GM19395 (cell line): ENCODE data around the gene CDCA4.

Experiments
- ATAC-seq: cut with Tn5 transposase; IDR thresholded peaks from one replicate; pipeline ENCODE4 v1.9.1; 2021; ENCODE audit warnings: mild to moderate bottlenecking, moderate library complexity; ENCODE audit not compliant: unreplicated experiment

Gene CDCA4

DNA sequence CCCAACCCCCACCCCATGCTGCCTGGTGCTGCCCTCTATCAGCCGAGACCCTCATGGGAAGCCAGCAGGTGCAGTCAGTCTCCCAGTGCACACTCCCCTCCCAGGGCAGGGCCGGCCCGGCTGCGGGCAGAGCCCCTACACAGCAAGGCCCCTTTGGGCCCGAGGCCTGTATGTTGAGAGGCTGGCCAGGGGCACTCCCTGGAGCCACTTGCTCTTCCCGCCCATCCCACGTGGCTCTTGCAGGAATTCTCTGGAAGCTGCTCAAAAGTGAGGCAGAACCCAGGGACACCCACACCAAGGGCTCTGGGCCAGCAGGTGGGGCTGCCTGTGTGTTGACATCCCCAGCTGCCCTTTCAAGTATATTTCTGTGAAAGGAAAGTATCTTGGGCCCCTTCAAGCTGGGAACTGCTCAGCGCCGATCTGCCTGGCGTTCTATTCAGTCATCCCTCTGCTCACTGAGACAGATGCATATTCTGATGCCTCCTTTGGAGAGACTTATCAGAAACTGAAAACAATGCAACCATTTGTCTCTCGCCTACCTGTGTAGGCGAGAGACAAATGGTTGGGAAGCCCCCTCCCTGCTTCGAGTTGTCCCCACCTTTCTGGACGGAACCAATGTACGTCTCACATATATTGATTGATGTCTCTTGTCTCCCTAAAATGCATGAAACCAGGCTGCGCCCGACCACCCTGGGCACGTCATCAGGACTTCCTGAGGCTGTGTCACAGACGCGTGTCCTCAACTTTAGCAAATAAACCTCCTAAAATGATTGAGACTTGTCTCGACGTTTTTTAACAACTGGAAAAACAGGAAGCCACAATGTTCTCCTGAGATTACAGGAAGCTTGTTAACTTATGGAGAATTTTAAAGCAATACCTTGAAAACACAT is 38.4 kb upstream of the CDCA4 start:
- ATAC-seq = no peak

DNA sequence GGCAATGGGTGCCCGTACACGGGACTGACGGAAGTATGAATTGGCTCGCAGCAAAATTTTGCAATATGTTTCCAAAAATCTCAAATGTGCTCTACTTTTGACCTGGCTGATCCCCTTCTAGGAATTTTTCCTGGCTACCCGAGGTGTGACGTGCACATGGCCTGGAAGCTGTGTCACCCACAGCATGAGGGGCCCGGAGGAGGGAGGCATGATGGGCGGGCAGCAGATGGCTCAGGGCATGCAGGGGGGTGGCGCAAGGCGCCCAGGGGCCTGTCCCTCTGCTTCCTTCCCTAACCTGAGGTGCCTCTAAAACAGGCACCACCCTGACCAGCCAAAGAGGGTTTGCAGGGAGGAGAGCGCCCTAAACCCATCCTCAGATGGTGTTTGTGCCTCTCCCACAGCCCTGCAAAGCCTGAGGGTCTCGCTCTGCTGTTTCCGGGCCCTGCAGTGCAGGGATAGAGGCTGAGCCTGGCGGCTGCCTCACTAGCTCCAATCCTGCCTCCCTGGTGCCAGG is 37.7 kb upstream of the CDCA4 start:
- no peak for ATAC-seq

DNA sequence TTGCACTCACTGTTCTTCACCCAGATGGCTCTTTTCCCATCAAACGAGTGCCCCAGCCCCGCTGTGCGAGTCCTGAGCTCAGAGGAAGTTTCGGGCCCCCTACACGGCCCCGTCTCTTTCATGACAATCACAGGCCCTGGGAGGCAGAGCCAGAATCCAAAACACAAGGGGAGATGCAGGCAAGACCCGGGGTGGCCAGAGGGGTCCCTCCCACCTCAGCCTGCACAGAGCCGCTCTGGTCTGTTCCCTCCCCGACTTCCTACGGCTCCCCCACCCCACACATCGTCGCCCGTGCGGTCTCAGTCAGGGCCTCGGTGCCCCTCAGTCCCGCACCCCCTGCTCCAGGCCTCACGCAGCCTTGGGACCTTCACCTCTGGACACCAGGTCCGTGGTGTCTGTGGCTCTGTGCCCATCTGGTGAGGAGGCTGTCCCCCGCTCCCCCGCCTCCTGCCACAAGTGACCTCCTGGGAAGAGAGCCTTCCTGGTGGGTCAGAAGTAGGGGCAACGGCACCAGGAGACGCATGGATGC is 35.5 kb upstream of the CDCA4 start:
- ATAC-seq = no peak

DNA sequence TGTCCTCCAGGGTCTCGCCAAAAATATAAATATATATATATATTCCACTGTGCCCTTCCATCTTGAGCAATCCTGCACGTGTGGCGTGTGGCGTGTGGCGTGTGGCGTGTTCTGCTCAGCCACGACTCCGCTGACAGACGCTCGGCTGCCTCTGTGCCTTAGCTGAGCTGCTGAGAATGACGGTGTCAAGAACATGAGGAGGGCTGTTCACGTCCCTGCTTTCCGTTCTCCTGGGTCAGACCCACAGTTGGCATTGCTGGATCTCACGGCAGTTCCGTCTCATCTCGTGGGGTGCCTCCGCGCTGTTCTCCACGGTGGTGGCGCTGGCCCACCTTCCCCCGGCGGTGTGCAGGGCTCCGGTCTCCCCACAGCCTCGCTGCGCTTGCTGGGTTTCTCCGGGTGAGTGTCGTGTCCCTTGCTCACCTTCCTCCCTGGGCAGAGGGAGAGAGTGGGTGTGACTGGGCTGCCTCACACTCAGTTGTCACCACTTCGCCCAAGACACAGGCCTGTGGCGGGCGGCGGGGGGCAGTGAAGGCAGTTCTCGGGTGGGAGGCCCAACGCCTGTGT is 34.9 kb upstream of the CDCA4 start:
- ATAC-seq = no peak

GRCh38 chr14:105055334-105055733 is 34.5 kb upstream of the CDCA4 start:
- ATAC-seq = no peak

- ATAC-seq = no peak
Observed at GRCh38 chr14:105053996-105054395, 33.1 kb upstream of the CDCA4 start.

DNA sequence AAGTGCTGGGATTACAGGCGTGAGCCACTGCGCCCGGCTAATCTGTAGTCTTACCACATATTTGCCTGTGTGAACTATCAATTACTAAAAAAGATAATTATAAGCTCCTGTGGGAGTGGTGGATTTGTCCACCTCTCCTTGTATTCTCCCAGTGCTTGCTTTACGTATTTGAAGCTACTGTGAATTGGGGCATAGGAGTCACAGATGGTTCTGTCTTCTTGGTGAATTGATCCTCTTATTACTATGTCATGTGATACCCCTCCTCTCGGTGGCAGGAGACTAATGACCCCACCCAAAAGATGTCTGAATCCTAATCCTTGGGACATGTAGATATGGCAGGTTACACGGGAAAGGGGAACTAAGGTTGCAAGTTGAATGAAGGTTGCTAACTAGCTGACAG is 32.5 kb upstream of the CDCA4 start:
- ATAC-seq = no peak

- ATAC-seq = no peak
Observed at GRCh38 chr14:105052110-105052458, 31.2 kb upstream of the CDCA4 start.

- no peak for ATAC-seq
Observed at GRCh38 chr14:105051182-105052109, 30.6 kb upstream of the CDCA4 start.

- ATAC-seq = no peak
Observed at GRCh38 chr14:105050551-105050897, 29.6 kb upstream of the CDCA4 start.

- no peak for ATAC-seq
Observed at GRCh38 chr14:105049753-105050550, 29.1 kb upstream of the CDCA4 start.

DNA sequence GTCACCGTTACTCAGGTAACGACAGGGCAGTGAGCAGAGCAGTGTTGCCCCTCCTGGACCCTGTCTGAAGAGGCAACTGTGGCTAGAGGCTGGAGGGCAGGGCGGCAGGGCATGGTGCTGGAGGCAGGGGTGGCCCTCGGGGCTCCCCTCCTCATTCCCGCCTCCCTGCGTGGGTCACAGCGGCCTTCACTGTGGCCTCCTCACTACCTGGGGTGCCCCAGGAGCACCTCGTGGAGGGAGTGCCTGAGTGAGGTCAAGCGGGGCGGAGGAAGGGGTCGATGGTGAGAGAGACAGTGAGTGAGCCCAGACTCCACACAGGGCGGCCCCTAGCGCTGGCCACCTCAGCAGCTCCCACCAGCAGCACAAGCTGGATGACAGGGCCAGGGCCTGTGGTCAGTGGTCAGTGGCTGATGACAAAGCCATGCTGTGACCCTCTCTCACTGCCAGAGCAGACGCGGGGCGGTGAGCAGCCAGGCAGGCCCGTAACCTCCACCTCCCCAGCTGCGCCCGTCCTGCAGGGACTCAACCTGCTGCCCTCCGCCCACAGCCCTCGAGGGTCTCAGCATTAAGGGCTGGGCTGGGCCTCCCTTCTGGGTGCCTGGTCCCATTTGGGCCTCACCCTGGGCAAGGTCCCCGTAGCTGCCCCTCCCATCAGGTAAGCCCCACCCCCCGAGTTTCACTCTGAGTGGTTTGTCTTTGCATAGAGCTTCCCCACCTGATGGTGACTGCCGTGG is 26.6 kb upstream of the CDCA4 start:
- no peak for ATAC-seq

DNA sequence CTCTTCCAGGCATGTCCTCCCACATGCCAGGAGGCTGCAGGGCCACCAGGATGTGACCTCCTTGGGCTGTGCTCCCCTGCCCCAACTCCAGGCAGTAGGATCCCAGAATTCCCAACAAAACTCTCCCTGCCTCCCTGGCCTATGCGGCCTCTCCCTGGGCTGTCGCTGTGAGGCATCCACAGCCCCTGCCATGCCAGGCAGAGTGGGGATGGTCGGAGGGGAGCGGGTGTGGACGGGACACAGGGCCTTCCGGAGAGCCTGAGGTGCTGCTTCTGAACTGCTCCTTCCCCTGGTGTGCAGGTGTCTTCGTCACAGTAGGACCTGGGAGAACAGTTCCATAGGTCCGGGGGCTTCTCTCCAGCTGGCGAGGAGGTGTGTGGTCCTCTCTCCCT is 26.0 kb upstream of the CDCA4 start:
- ATAC-seq = no peak

GRCh38 chr14:105045710-105046326 is 24.9 kb upstream of the CDCA4 start:
- ATAC-seq = no peak

DNA sequence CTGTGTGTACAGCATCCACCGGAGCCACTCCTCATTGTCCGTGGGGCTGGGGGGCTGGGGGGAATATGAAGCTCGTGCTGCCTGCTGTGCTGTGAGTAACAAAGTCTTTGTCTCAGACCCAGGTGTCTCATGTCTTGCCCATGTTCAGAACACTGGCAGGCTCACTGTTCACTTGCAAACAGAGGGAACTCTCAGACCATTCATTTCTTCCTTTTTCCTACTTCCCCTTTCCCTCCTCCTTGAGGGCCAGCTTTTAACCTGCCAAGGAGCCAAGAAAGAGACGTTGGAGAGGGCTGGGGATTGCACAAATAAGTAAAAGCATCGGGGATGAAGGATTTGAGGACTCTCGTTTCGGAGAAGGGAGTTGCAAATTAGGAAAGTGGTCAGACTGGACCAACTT is 22.8 kb upstream of the CDCA4 start:
- no peak for ATAC-seq

DNA sequence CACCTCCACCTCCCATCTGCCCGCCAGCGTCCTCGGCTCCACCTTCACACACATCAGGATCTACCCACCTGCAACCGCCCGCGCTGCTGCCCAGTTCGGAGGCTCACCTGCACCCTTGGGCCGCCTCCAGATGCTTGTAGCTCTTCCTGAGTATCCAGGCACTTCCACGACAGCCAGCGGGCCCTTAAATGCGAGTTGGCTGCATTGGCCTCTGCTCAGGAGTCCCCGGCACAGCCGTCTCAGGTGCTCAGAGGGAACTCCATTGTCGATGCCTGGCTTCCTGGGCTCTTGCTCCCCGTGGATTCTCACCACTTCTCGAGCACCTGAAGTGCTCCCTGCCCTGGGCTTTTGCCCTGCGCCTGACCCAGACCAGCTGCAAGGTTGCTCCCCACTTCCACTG is 21.9 kb upstream of the CDCA4 start:
- no peak for ATAC-seq

DNA sequence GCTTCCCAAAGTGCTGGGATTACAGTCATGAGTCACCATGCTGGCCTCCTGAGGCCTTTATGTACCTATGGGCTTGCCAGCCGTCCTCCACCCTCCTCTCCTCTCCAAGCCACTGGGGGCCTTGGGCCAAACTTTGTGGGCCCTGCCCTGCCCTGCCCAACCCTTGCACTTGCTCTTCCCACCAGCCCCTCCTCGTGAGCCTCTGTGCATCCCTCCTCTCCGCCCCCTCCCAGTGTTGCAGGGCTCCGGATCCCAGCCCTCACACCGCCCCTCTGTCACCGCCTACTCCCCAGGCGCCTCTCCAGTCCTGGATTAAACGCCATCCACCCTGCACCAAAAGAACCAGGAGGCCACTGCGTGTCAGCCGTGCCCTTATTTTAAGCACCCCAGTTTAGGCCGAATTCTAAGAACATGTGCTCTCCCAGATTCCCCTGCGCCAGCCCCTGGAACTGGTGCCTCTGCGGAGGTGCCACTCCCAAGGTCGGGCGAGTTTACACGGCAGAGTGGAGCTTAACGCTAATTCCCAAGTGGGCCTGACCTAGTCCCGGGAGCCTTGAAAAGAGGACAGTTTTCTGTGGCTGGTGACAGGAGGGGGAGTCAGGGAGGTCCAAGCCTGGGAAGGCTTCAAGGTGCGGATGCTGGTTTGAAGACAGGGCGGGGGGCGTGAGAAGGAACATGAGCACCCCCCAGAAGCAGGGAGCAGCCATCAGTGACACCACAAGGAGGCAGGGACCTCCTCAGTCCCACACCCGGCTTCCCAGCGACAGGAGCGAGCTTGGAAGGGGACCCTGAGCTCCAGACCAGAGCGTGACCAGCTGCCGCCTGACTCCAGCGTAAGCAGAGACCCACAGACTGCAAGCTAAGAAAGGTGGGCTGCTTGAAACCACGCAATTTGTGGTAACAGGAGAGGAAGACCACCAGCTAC is 21.2 kb upstream of the CDCA4 start:
- no peak for ATAC-seq

DNA sequence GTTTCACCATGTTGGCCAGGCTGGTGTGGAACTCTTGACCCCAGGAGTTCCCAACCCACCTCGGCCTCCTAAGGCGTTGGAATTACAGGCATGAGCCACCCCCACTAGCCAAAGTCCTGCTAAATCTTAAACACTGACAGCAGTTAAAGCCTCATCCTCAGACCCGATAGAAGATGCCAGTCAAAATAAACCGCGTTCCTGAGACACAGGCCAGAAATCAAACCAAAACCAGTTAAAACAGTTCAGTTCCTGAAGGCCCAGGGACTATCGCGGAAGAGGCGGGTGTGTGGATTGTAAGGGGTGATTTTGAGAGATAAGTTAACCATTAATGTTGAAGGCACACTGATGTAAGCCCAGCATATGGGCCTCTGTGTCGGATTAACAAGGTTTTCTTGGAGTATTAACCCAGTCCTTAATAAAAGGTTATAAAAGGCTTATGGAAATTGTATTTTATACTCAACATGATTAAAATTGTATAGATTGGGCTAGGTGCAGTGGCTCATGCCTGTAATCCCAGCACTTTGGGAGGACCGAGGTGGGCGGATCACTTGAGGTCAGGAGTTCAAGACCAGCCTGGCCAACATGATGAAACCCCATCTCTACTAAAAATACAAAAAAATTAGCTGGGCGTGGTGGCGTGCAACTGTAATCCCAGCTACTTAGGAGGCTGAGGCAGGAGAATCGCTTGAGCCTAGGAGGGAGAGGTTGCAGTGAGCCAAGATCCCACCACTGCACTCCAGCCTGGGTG is 18.7 kb upstream of the CDCA4 start:
- ATAC-seq = no peak
